Activated CD4-positive, CD25-positive, alpha-beta regulatory T cell treated with anti-CD3 and anti-CD28 coated beads, Interleukin-2, amount 50 U/mL, for 16 hours (primary cell): Measurements from ENCODE around the gene INO80E.
A peak's percentile ranks its signal among the peaks of the same experiment; 100 is the strongest.

Experiments
- DNase-seq: peaks from one replicate; pipeline ENCODE4 v3.0.0-alpha.2; 2020; ENCODE audit warnings: low read depth, low spot score

The INO80E gene

DNA sequence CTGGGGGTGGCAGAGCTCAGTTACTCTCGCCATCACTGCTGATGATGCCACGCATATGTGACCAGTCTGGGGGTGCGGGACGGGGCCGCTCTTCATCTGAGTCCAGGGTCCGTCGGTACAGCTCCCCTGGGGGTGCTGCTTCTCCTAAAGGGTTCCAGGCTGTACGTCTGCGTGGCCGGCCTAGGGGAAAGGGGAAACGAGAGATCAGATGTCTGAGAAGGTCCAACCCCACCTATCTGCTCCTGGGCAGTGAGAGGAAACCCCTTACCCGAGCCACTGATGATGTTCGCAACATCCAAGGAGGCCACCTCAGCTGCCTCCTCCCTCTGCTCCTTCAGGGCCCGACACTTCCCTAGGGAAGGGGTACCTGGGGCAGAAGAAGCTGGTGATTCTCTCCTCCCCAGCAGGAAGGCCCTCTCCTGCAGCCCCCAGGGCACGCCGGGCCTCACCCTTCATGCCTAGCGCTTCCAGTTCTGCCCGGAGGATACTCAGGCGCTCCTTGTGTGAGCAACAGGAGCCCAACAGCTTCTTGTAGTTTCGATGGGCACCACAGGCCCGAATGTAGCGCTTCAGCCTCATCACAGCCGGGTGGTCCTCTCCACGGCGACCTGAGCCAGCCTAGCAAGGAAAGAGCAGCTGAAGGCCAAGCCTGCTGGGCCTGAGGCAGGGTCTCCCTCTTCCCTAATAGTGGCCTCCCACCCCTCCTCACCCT, 2.7 kb upstream of the INO80E start:
- DNase-seq, result no peak

DNA sequence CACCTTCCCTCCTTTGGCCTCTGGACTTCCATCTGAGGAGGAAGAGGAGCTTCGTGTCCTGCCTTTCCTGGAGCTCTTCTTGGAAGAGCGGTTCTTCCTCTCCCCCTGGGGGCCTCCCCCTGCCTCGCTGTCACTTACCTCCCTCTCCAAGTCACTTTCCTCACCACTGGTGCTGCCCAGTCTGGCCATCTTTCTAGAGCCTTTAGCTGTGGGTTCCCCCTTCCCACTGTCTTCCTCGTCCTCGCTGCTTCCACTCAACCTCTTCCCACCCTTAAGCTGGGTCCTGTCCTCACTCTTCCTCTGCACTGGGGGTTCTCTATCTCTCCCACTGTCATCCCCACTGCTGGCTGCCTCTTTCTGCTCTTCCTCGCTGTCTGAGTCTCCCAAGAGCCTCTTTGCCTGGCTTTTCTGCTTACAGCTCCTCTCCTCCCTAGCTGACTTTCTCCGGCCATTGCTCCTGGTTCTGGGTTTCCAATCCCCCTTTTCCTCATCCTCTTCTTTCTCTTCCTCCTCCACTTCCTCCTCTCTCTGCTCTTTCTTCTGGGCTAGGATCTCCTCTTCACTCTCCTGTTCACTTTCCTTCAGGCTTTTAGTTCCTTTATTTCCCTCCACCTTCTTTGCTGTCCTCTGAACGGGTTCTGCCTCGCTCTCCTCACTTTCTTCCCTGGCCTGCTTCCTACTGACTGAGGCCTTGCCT, 2.0 kb upstream of the INO80E start:
- no peak for DNase-seq

DNA sequence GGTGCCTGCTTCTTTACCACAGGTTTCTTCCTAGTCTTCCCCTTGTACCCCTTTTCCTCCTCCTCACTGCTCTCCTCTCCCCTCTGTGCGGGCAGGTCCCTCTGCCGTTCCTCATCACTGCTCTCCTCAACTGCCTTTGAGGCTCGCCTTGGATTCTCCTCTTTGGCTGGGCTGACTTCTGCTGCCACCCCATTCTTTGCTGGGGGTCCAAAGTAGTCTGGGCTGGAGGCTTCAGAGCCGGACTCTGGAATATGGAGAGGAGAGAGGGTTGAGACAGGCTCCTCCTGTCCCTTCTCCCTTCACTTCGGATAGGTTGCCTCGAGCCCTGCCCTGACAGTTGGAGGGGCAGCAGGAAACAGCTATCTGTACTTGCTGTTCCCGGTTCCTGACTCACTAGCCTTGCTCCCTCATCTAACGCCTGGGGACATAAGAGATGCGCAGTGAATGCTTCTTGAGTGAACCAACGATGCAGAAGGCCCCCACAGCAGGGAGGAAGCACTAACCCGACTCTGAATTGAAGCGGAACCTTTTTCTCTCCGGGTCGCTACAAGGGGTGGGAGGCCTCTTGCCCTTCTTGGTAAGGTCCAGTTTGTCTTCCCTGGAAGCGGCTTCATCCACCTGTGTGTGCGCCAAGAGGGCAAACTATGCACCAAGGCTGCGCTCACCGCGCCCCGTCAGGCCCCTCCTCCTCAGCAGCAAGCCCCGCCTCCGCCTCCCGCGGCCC, 1.3 kb upstream of the INO80E start:
- no peak for DNase-seq

DNA sequence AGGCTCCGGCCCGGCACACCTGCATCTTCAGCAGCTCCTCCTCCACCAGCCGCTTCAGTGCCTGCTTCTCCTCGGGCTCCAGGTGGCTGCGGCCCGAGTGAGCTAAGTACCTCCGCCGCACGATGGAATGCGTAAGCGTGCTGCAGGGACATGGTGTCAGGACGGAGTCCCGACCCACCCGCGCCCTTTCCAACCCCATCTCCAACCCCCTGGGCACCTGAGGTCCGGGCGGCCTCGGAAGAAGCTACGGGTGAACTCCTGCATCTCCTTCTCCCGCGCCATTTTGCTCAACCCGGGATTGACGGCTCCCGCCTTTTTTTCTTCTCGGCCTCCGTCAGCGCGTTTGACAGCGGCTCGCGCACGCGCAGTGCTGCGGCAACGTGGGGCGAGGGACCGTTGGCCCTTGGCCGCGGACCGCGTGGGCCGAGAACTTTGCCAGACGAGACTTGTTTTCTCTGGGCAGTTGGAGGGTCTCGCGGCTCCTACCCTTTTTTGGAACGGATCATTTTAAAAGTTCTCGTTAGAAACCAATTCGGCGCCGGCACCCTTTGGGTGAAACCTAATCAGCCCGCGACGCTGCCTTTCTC, 624 bp upstream of the INO80E start, which contains the start of gene HIRIP3:
HIRIP3 (minus strand) TSS at position 294 of the 587 bp plus-strand sequence; CDS start at position 282, 12 bp downstream.
- peak; percentile 80 for DNase-seq

DNA sequence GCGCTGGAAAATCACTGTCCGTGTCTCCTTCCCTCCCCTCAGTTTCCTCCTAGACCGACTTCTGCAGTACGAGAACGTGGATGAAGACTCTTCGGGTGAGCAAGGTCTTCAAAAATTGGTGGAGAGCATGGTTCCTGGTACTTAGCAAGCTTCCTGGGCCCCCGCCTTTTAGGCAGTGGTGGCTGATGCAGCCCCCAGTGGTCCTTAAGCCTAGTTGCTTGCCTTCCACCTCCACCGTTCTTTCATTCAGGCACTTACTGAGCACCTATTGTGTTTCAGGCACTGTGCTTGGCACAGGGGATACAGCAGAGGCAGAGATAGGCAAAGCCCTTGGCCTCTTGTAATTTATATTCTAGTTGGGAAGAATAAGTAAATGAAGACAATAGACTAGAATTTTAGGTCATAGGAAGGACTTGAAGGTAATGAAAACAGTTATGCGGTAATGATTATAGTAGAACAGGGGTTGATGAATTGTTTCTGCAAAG, 767 bp downstream of the INO80E start:
- DNase-seq, result no peak

DNA sequence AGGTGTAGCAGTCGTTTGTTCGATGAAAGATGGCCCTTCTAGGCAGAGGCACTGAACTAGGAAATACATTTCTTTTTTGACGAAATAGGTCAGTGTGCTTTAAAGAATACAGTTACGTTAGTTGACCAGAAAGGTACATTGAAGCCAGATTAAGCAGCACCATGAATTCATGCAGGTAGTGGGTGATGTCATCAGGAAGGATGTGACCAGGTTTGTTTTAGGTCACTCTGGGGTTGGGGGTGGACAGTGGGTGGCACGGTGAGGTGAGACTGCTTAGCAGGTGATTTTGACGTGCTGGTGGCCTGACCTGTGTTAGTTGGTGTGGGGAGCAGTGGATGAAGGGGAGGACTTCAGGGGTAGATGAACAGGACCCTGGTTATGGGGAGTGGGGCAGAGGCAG, 3.6 kb downstream of the INO80E start:
- no peak for DNase-seq

DNA sequence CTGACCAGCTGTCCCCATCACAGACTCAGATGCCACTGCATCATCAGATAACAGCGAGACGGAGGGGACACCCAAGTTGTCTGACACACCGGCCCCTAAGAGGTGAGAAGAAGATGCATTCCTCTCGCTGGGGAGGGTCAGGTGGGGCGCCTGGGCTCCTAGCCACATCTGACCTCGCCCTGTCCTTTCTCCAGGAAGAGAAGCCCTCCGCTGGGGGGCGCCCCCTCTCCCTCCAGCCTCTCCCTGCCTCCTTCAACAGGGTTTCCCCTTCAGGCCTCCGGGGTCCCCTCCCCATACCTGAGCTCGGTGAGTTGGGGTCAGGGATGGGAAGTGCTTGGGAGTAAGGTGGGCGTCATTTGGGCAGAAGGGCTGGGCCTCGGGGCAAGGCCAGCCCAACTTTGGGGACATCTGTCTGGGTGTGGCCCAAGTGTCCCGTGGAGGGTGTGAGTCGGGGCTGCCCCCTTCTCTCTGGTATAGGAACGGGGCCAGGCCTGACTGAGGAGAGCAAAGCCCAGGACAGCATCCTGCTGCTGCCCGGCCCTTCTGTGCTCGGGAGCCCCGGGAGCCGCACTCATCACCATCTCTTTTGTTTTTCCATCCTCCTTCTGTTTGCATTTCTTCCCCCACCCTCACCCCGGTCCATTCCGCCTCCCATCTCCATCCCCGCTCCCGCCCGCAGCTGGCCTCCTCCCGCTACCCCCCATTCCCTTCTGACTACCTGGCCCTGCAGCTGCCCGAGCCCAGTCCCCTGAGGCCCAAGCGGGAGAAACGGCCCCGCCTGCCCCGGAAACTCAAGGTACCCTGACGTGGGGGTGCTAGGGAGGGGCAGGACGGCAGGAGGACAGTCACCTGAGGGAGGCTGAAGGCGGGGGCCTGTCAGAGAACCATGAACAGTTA, 4.9 kb downstream of the INO80E start:
- no peak for DNase-seq

DNA sequence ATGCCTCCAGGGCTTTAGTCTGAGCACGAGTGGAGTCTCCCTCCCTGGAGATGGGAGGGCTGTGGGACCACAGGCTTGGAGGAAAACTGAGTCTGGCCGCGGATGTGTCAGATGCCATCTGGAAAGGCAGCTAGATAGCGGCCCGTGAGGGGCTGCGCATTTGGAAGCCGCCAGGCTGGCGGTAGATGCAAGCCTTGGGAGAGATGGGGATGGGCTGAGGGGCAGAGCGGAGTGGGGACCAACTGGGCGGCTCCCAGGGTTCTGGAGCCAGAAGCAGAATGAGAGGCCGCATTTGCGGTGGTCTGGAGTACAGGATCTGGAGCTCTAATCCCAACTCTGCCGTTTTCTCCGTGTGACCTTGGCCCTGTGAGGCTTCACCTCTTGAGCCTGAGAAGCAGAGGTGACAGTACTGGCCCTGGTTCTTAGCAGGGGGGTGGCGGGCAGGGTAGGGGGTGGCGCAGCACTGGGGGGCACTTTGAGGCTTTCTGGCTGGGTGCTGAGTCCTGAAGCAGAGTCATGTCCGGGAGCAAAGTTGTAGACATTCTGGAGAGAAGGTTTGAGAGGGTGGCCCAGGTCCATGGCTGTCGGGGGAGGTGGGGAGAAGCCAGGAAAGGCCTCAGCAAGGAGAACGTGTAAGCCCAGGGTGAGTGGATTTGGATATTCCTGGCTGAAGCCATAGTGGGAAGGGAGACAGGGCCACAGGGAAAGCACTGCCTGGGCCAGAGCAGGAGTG, 6.7 kb downstream of the INO80E start:
- no peak for DNase-seq

DNA sequence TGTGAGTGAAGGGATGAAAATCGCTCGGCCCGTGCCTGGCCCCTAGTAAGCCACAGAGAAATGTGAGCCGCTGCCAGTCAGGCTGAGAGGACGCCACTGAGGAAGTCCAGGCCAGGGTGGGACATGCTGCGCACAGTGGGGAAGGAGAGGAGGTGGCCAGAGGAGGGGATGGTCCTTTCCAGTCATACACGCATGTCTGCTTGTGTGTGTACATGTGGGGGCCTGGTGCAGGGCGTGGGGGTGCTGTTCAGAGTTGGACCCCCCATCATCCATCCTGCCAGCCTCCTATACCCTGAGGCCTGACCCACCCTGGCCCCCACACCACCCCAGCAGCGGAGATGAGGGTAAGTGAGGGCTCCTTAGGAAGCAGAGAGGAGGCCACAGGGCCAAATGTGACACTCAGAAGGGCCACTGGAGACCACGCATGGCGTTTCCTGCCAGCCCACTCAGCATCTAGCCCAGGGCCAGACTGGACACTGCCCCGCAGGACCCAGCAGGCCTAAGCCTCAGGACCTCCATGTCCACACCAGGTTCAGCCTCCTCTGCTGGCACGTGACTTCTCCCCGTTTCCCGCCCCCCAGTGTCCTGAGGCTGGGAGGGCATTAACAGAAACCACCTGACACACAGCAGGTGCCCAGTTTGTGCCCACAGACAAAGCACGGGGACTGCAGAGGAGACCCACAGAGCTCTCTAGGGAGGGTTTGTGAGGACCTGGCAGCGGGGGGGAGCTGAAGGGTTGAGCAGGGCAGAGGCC, 7.8 kb downstream of the INO80E start:
- DNase-seq, result no peak

DNA sequence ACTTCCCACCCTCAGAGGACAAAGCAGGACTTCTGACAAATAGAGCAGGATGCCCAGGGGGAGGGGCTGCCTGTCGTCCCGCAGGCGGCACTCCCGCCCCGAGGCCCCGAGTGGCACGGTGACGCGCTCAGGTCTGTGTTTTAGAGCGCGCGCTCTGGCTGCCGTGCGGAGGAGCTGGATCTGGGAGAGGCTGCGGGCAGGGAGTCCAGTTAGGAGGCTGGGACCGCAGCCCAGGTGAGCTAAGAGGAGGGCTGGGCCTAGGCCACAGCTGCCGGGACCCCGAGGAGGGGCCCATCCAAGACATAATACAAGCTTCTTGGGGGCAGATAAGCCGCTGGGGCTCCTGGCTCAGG, 8.4 kb downstream of the INO80E start:
- DNase-seq, result no peak

DNA sequence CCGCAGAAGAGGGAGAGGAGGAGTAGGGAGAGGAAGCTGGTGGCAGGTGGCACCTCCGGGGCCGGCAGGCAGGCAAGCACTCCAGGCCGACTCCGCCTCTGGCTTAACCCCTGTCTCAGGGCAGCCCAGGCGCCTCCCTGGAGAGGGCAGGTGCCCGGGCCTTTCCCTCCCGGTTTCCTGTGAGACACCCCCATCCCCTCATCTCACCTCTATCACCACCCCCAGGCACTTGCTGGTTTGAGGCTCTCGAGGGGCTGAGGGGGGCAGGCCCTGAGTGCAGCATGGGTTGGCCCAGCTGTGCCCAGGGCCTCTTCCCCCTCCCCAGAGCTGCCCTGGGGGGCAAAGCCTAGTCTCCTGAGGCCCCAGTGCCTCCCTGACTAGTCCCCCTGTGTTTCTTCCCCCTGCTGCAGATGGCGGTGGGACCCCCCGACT, 8.8 kb downstream of the INO80E start:
- no peak for DNase-seq

DNA sequence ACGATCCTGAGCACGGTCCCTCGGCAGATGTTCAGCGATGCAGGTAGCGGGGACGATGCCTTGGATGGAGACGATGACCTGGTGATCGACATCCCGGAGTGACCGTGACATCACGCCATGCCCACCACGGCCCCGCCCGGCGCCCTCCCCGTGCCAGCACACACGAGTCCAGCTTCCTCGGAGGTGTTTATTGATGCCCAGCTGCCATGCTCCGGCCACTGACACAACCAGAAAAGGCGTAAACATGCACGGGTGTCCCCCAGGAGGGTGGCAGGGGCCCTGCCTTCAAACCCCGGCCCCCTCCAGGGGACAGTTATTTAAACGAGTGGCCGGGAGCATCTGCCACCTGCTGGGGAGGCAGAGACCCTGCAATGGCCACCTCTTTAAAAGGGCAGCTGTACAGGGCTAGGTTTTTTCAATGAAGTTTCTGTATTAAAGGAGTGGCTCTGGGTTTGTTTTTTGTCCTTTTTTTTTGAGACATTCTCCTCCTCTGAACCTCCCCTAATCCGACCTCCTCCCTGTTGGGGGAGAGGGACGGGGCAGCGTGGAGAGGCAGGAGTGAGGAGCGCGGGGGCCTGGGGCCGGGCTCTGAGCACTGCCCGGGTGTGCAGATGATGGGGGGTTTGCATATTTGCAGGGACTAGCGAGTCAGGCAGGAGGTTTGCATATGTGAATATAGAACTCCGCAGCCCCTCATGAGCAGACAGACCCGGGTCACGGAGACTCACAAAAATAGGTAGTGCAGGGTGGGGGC, 9.5 kb downstream of the INO80E start:
- no peak for DNase-seq

DNA sequence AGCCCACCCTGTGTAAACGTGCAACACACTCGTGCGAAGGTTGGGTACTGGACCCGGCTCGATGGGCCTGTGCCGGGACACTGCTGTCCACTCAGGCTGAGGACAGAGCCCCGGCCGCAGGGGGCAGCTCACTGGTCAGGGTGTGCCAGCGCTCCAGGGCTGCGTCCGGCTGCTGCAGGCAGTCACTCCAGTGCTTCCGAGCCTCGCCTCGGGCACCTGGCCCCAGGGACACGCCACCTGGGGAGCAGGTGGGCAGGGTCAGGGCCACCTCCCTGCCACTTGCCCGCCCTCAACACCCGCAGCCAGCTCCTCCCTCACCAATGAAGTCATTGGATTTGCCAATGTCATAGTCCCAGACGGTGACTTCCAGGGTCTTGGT, 10.0 kb downstream of the INO80E start:
- no peak for DNase-seq

DNA sequence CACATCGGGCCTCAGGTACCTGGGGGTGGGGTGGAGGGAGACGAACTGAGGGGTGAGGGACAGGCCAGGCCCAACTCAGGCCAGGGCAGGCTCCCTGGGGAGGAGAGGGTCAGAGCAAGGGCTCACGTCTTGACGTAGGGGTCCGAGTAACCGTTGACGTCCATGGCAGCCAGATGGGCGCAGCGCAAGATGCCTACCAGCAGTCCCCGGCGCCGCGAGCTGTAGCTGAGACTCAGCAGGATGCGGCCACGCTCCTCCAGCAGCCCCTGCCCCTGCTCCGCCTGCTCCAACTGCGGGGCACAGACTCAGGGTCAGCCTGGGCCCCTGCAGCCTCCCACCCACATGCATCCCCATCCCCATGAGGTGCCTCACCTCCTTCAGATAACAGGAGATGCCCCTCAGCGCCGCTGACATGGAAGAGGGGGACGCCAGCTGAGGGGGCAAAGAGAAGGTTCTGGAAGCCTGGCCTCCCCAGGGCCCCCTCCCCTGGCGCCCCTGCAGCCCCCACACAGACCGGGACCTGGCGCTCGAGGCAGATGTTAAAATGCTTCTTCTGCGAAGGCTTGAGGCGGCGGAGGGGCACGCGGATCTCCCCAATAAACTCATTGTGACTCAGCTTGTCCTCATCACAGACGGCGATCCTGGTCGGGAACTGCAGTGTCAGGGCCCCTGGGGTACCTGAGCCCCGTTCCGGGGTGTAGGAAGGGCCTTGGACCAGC, 10.8 kb downstream of the INO80E start:
- no peak for DNase-seq

DNA sequence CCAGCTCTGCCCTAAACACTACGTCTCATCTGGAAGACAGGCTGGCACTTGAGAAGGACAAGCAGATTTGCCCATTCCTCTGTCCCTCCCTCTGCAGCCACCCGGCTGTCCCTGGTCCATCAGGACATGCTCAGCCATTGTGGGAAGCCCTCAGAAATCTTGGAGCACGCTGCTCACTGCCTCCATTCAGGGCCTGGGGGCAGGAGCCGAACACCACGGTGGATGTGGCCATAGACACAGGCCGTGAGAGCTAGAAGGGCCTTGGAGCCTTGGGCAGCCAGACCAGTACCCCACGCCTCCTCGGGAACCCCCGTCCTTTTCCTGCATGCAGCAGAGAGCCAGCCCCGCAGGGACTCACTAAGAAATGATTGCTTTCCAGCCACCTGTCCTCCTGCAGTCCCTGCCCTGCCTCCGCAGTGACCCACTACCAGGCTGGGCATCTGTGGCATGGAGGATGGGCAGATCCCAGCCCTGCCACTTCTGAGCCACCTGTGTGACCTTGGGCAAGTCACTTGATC, 11.4 kb downstream of the INO80E start:
- no peak for DNase-seq

DNA sequence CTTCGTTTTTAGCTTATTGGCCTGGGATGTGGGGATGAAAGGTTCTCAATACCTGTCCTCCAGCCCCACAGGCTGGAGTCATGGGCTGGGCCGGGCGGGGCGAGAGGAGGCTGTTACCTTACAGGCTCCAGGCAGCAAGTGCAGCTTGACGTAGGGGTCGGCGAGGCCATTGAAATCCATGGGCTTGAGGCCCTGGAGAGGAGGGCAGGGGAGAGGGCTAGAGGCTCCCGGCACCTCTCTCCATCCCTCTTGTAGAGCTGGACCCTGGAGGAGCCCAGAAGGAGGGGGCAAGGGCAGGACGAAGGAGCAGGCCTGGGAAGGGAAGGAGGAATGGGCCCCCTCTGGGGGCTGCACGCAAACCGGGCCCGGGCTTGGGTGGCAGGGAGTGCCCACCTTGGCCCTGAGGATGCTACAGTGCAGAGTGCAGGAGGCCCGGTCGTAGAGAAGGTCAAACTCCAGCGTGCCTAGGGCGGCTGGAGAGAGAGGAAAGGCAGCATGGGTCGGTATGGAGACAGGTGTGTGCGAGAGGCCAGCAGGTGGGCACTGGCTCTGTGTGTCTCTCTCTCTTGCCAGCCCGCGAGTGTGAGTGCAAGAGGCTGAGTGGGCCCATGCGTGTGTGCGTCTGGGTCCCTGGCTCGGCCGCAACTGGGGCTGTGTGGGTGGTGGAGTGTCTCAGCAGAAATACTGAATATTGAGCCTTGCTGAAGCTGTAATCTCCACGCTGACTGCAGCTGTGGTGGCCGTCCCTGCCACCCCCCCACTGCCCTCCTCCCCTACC, 13.2 kb downstream of the INO80E start:
- DNase-seq, result no peak
